H9 (cell line): ENCODE measurements around the gene PTGS1. TPM values are rescaled to one million over a fixed set of nuclear protein-coding genes. Genes with fewer than 3 reads are reported as not detected.

ENCODE experiments used
- DNase-seq: peaks from one replicate; pipeline ENCODE4 v3.0.0-alpha.2; 2017
- H2AFZ ChIP-seq: one replicate; pipeline ENCODE4 v1.6.1; 2013; ENCODE audit warnings: mild to moderate bottlenecking, low read length, control low read depth, moderate library complexity
- H2AK5ac ChIP-seq: 2 replicates; pipeline ENCODE4 v1.6.1; 2013; ENCODE audit warnings: low read length, control low read depth, mixed read lengths; ENCODE audit not compliant: insufficient read length
- H2BK120ac ChIP-seq: one replicate; pipeline ENCODE4 v1.6.1; 2013; ENCODE audit warnings: low read depth, mild to moderate bottlenecking, low read length, control low read depth, inconsistent platforms; ENCODE audit not compliant: poor library complexity, severe bottlenecking
- H2BK12ac ChIP-seq: 2 replicates; pipeline ENCODE4 v1.6.1; 2013; ENCODE audit warnings: low read length, control low read depth, mixed read lengths, low read depth; ENCODE audit not compliant: insufficient read length
- H2BK15ac ChIP-seq: 2 replicates; pipeline ENCODE4 v1.6.1; 2013; ENCODE audit warnings: low read depth, low read length, control low read depth
- H2BK20ac ChIP-seq: one replicate; pipeline ENCODE4 v1.6.1; 2013; ENCODE audit warnings: low read depth, mild to moderate bottlenecking, low read length, control low read depth, inconsistent platforms; ENCODE audit not compliant: poor library complexity, severe bottlenecking
- H2BK5ac ChIP-seq: 2 replicates; pipeline ENCODE4 v1.6.1; 2013; ENCODE audit warnings: low read length, control low read depth, mixed read lengths; ENCODE audit not compliant: insufficient read length
- H3K14ac ChIP-seq: 2 replicates; pipeline ENCODE4 v1.6.1; 2013; ENCODE audit warnings: low read length, control low read depth; ENCODE audit not compliant: insufficient read depth
- H3K18ac ChIP-seq: 2 replicates; pipeline ENCODE4 v1.6.1; 2013; ENCODE audit warnings: low read depth, mild to moderate bottlenecking, mixed read lengths, low read length, control low read depth; ENCODE audit not compliant: insufficient read length
- H3K23ac ChIP-seq: 2 replicates; pipeline ENCODE4 v1.6.1; 2013; ENCODE audit warnings: low read length, control low read depth, mixed read lengths, low read depth; ENCODE audit not compliant: insufficient read length
- H3K23me2 ChIP-seq: 2 replicates; pipeline ENCODE4 v1.6.1; 2013; ENCODE audit warnings: low read depth, mild to moderate bottlenecking, mixed read lengths, low read length, control low read depth; ENCODE audit not compliant: insufficient read length, poor library complexity, severe bottlenecking
- H3K27ac ChIP-seq: 2 replicates; pipeline ENCODE4 v1.5.1; 2013; ENCODE audit warnings: low read length, control low read depth, mixed read lengths, low read depth; ENCODE audit not compliant: insufficient read length
- H3K27me3 ChIP-seq: 2 replicates; pipeline ENCODE4 v1.6.1; 2013; ENCODE audit warnings: low read length, control low read depth, inconsistent platforms; ENCODE audit not compliant: insufficient read depth
- H3K4ac ChIP-seq: 2 replicates; pipeline ENCODE4 v1.6.1; 2013; ENCODE audit warnings: low read depth, mild to moderate bottlenecking, control low read depth, inconsistent platforms, low read length, moderate library complexity
- H3K4me1 ChIP-seq: 2 replicates; pipeline ENCODE4 v1.6.1; 2013; ENCODE audit warnings: low read length, control low read depth, inconsistent platforms; ENCODE audit not compliant: insufficient read depth
- H3K4me2 ChIP-seq: 2 replicates; pipeline ENCODE4 v1.6.1; 2013; ENCODE audit warnings: low read length, control low read depth, mixed read lengths; ENCODE audit not compliant: insufficient read length, insufficient read depth
- H3K56ac ChIP-seq: 2 replicates; pipeline ENCODE4 v1.6.1; 2013; ENCODE audit warnings: low read depth, mild to moderate bottlenecking, mixed read lengths, low read length, control low read depth; ENCODE audit not compliant: insufficient read length
- H3K79me1 ChIP-seq: 2 replicates; pipeline ENCODE4 v1.6.1; 2013; ENCODE audit warnings: low read depth, mild to moderate bottlenecking, moderate library complexity, low read length, control low read depth, inconsistent platforms; ENCODE audit not compliant: insufficient read depth, poor library complexity, severe bottlenecking
- H3K79me2 ChIP-seq: 2 replicates; pipeline ENCODE4 v1.6.1; 2013; ENCODE audit warnings: low read length, control low read depth, inconsistent platforms; ENCODE audit not compliant: insufficient read depth
- H3K9ac ChIP-seq: 2 replicates; pipeline ENCODE4 v1.6.1; 2013; ENCODE audit warnings: low read length, control low read depth, mixed read lengths; ENCODE audit not compliant: insufficient read length; ENCODE audit errors: extremely low read depth
- H3K9me3 ChIP-seq: one replicate; pipeline ENCODE4 v1.6.1; 2013; ENCODE audit warnings: low read depth, low read length, inconsistent platforms; ENCODE audit not compliant: control insufficient read depth
- H3T11ph ChIP-seq: one replicate; pipeline ENCODE4 v1.6.1; 2013; ENCODE audit warnings: mild to moderate bottlenecking, low read length, control low read depth, inconsistent platforms
- H4K20me1 ChIP-seq: one replicate; pipeline ENCODE4 v1.6.1; 2013; ENCODE audit not compliant: control insufficient read depth, insufficient read length, insufficient read depth
- H4K5ac ChIP-seq: 2 replicates; pipeline ENCODE4 v1.6.1; 2013; ENCODE audit warnings: low read depth, mild to moderate bottlenecking, mixed read lengths, low read length, control low read depth; ENCODE audit not compliant: insufficient read length
- H4K8ac ChIP-seq: replicated peaks from 2 replicates; pipeline ENCODE4 v1.6.1; 2013; ENCODE audit warnings: low read length, control low read depth, mixed read lengths, low read depth; ENCODE audit not compliant: insufficient read length
- H4K91ac ChIP-seq: 2 replicates; pipeline ENCODE4 v1.6.1; 2013; ENCODE audit warnings: low read depth, mild to moderate bottlenecking, moderate library complexity, mixed read lengths, low read length, control low read depth; ENCODE audit not compliant: insufficient read length
- H3K27ac Mint-ChIP-seq, 3 experiments: 2 replicates in 2 of 3; 3 replicates in 1 of 3; pipeline ENCODE4 v1.8.0; 2020 to 2021; ENCODE audit warnings: mixed read lengths in 3 of 3, mild to moderate bottlenecking in 1 of 3, moderate library complexity in 1 of 3
- H3K27me3 Mint-ChIP-seq: 2 replicates; pipeline ENCODE4 v1.8.0; 2021; ENCODE audit warnings: low read depth, mild to moderate bottlenecking, moderate library complexity, mixed read lengths
- H3K36me3 Mint-ChIP-seq, 3 experiments: 2 replicates in 2 of 3; 3 replicates in 1 of 3; pipeline ENCODE4 v1.8.0; 2020 to 2021; ENCODE audit warnings: low read depth in 3 of 3, mixed read lengths in 3 of 3; ENCODE audit not compliant: insufficient read depth in 1 of 3
- H3K4me1 Mint-ChIP-seq, 2 experiments: 2 replicates each; pipeline ENCODE4 v1.8.0; 2020; ENCODE audit warnings: mixed read lengths in 2 of 2
- H3K4me3 Mint-ChIP-seq, 2 experiments: 2 replicates in 1 of 2; 3 replicates in 1 of 2; pipeline ENCODE4 v1.8.0; 2020 to 2021; ENCODE audit warnings: mild to moderate bottlenecking in 2 of 2, mixed read lengths in 2 of 2, moderate library complexity in 1 of 2
- H3K9me3 Mint-ChIP-seq, 2 experiments: 2 replicates in 1 of 2; 3 replicates in 1 of 2; pipeline ENCODE4 v1.8.0; 2020; ENCODE audit warnings: mild to moderate bottlenecking in 2 of 2, mixed read lengths in 2 of 2, moderate library complexity in 1 of 2
- CTCF ChIP-seq: fragments of 200-600 bp; sonication (generic); conservative IDR thresholded peaks from 3 replicates; pipeline ENCODE4 v1.8.0; 2021; ENCODE audit warnings: antibody characterized with exemption, mild to moderate bottlenecking
- WGBS: extraction: QIAGEN DNeasy Blood & Tissue Kit; methylation state at CpG from one replicate; pipeline ENCODE4 v1.1.7; 2013; ENCODE audit warnings: missing lambda C conversion rate, low lambda C conversion rate, mixed read lengths; ENCODE audit not compliant: insufficient read length; ENCODE audit errors: extremely low coverage; 5-methylcytosine and 5-hydroxymethylcytosine counted together
- total RNA-seq: library from RNA; stranded (reverse); gene quantifications from 2 replicates; pipeline ENCODE4 v1.2.1, GENCODE V29; 2021

PTGS1 gene
- total RNA-seq, 1 experiment from 2014 or later, result 1.3 TPM

GRCh38 chr9:122389799-122390481, 19.1 kb downstream of the PTGS1 start:
- Histone ChIP-seq H4K8ac (no peak overlapping the region), H3K27ac (no peak overlapping the region), H4K91ac (no peak overlapping the region), H2BK20ac (no peak overlapping the region), H3K23me2 (peaks cover 2% of the 10 kb centered on the region), H3K18ac (no peak overlapping the region), H3K9ac (no peak overlapping the region), H2BK12ac (no peak overlapping the region), H3K9me3 (no peaks in the 10 kb centered on the region), H3K4me1 (peaks cover 1% of the 10 kb centered on the region), H4K5ac (no peak overlapping the region), H2BK15ac (no peak overlapping the region), H3K4ac (no peak overlapping the region), H3K14ac (no peak overlapping the region), H2AK5ac (no peak overlapping the region), H2BK120ac (no peak overlapping the region), H3K79me1 (no peaks in the 10 kb centered on the region), H3K4me2 (no peak overlapping the region), H3K79me2 (no peaks in the 10 kb centered on the region), H2AFZ (no peak overlapping the region), H4K20me1 (no peaks in the 10 kb centered on the region), H3T11ph (no peak overlapping the region), H3K23ac (no peak overlapping the region), H3K27me3 (no peaks in the 10 kb centered on the region; the same call in 1 of the 2 replicates), H3K56ac (no peak overlapping the region), H2BK5ac (no peak overlapping the region)
- no peaks in the 10 kb centered on the region for H3K36me3 Mint-ChIP-seq
- H3K27ac Mint-ChIP-seq, result no peak overlapping the region; a peak in 1 of 7 replicates
- H3K27me3 Mint-ChIP-seq, result no peaks in the 10 kb centered on the region; the same call in none of the 2 replicates
- peaks cover 5% of the 10 kb centered on the region in 2 experiments for H3K4me1 Mint-ChIP-seq
- no peak overlapping the region for H3K4me3 Mint-ChIP-seq
- no peaks in the 10 kb centered on the region for H3K9me3 Mint-ChIP-seq
- no peak for TF ChIP-seq CTCF
- DNase-seq, result peak; percentile 49
- no CpG with 5 or more reads among the region's 11 CpGs for WGBS
